ENCODE results near the gene TFEB. TPM values are rescaled to one million over a fixed set of nuclear protein-coding genes. Genes with fewer than 3 reads are reported as not detected.
A peak's percentile ranks its signal among the peaks of the same experiment; 100 is the strongest.

TFEB gene
- total and polyA plus RNA-seq, 10 donors, result 55.9 to 150 (median 76.9) TPM

GRCh38 chr6:41687501-41688175, 47.8 kb downstream of the TFEB start:
- peaks cover 7 to 25% (median 17%) of the 10 kb centered on the region in 6 donors for H3K4me1 ChIP-seq
- H3K4me3 ChIP-seq, result no peak overlapping the region
- no peaks in the 10 kb centered on the region for H3K9me3 ChIP-seq
- H3K27me3 ChIP-seq (replicated peaks in 1 of 7), result peaks cover 0 to 5% (median 0%) of the 10 kb centered on the region in 7 donors
- TF ChIP-seq POLR2AphosphoS5 (IDR thresholded peaks at IDR 0.05) (peak in 1 of 3 donors; percentile 60), POLR2A (IDR thresholded peaks at IDR 0.05) (no peak), CTCF (IDR thresholded peaks at IDR 0.05 in 8 of 11, conservative IDR thresholded peaks at IDR 0.05 in 3 of 11) (no peak)
- intact Hi-C loops (cut with DNase I; ENCODE audit: low total_unique reads), result loop anchor here (10.0 kb wide), 1 partner anchor 47 kb away; the partner anchor contains the start of gene TFEB
- DNase-seq, result peak; percentile 54
- H3K36me3 ChIP-seq, result peaks cover 0 to 80% (median 68%) of the 10 kb centered on the region in 6 donors
- H3K27ac ChIP-seq, result peak overlapping the region in 1 of 8 donors; percentile 11
- 81 to 93% (median 82%) methylated on average over 8 to 9 of the region's 9 CpGs for WGBS, 5 donors

GRCh38 chr6:41685641-41686380, 49.6 kb downstream of the TFEB start:
- Histone ChIP-seq H3K4me3 (no peak overlapping the region), H3K27me3 (replicated peaks in 1 of 7) (peaks cover 0 to 5% (median 0%) of the 10 kb centered on the region in 7 donors), H3K4me1 (peaks cover 14 to 31% (median 26%) of the 10 kb centered on the region in 6 donors), H3K36me3 (peaks cover 0 to 71% (median 64%) of the 10 kb centered on the region in 6 donors), H3K9me3 (no peaks in the 10 kb centered on the region), H3K27ac (no peak overlapping the region)
- 82 to 97% (median 91%) methylated on average over 4 to 7 of the region's 7 CpGs for WGBS, 5 donors
- TF ChIP-seq POLR2AphosphoS5 (IDR thresholded peaks at IDR 0.05) (peak; percentile 14 to 29 (median 29)), POLR2A (IDR thresholded peaks at IDR 0.05) (no peak)
- intact Hi-C loops (cut with DNase I; ENCODE audit: low total_unique reads), result loop anchor here (10.0 kb wide), 1 partner anchor 49 kb away; the partner anchor contains the start of gene TFEB
- peak; percentile 38 for DNase-seq

- Histone ChIP-seq H3K36me3 (peaks cover 0 to 58% (median 52%) of the 10 kb centered on the region in 6 donors), H3K9me3 (no peaks in the 10 kb centered on the region), H3K4me3 (no peak overlapping the region), H3K27ac (peak overlapping the region in 2 of 8 donors; percentile 77 to 86), H3K27me3 (replicated peaks in 1 of 7) (peaks cover 0 to 5% (median 0%) of the 10 kb centered on the region in 7 donors), H3K4me1 (peaks cover 14 to 31% (median 26%) of the 10 kb centered on the region in 6 donors)
- DNase-seq, result peak; percentile 80
- TF ChIP-seq POLR2A (IDR thresholded peaks at IDR 0.05), result no peak
- peak in 2 of 3 donors; percentile 6 to 56 for TF ChIP-seq POLR2AphosphoS5 (IDR thresholded peaks at IDR 0.05)
- intact Hi-C loops (cut with DNase I; ENCODE audit: low total_unique reads), result loop anchor here (5.0 to 10.0 kb wide), 2 partner anchors 50 to 317 kb away; partner anchors contain the start of gene TFEB
- WGBS, 5 donors, result 90 to 96% (median 93%) methylated on average over 12 to 25 of the region's 25 CpGs
Observed at GRCh38 chr6:41684311-41685180, 50.9 kb downstream of the TFEB start.

- no peak for TF ChIP-seq POLR2A (IDR thresholded peaks at IDR 0.05)
- TF ChIP-seq POLR2AphosphoS5 (IDR thresholded peaks at IDR 0.05), result peak; percentile 79 to 89 (median 83)
- peak; percentile 78 to 96 (median 92) for TF ChIP-seq CTCF (IDR thresholded peaks at IDR 0.05 in 8 of 11, conservative IDR thresholded peaks at IDR 0.05 in 3 of 11)
Observed at GRCh38 chr6:41683523-41684310, 51.7 kb downstream of the TFEB start.

More at GRCh38 chr6:41683523-41684310, 51.7 kb downstream of the TFEB start:
- peak; percentile 97 for DNase-seq
- peaks cover 0 to 5% (median 0%) of the 10 kb centered on the region in 7 donors for H3K27me3 ChIP-seq (replicated peaks in 1 of 7)
- 6 to 17% (median 13%) methylated on average over 9 to 38 of the region's 38 CpGs for WGBS, 5 donors
- intact Hi-C loops (cut with DNase I; ENCODE audit: low total_unique reads), result loop anchor here (2.0 to 10.0 kb wide), 3 partner anchors 51 to 316 kb away; partner anchors contain the start of gene TFEB
- peaks cover 0 to 50% (median 43%) of the 10 kb centered on the region in 6 donors for H3K36me3 ChIP-seq
- H3K27ac ChIP-seq, result peak overlapping the region; percentile 65 to 87 (median 79)
- H3K4me1 ChIP-seq, result peaks cover 14 to 31% (median 26%) of the 10 kb centered on the region in 6 donors
- no peaks in the 10 kb centered on the region for H3K9me3 ChIP-seq
- peak overlapping the region; percentile 8 to 68 (median 39) for H3K4me3 ChIP-seq

All from spleen (tissue), 11 donors.